HUES48 (cell line): ENCODE measurements around the gene LRP1B.

Experiments used
- H3K27ac ChIP-seq: one replicate; pipeline ENCODE4 v1.7.0; 2013; ENCODE audit warnings: low read depth, low read length, inconsistent platforms
- H3K27me3 ChIP-seq: 2 replicates; pipeline ENCODE4 v1.6.1; 2013; ENCODE audit warnings: mild to moderate bottlenecking, low read length; ENCODE audit not compliant: control insufficient read depth, insufficient read depth
- H3K36me3 ChIP-seq: 2 replicates; pipeline ENCODE4 v1.6.1; 2013; ENCODE audit warnings: low read length; ENCODE audit not compliant: control insufficient read depth, insufficient read depth
- H3K4me1 ChIP-seq: 2 replicates; pipeline ENCODE4 v1.6.1; 2013; ENCODE audit warnings: mild to moderate bottlenecking, low read length; ENCODE audit not compliant: control insufficient read depth, insufficient read depth
- H3K4me3 ChIP-seq: 2 replicates; pipeline ENCODE4 v1.5.1; 2013; ENCODE audit warnings: mild to moderate bottlenecking, low read depth, low read length
- H3K9ac ChIP-seq: 2 replicates; pipeline ENCODE4 v1.6.1; 2013; ENCODE audit warnings: mild to moderate bottlenecking, low read depth, low read length, moderate library complexity
- H3K9me3 ChIP-seq: 2 replicates; pipeline ENCODE4 v1.6.1; 2013; ENCODE audit warnings: low read length; ENCODE audit not compliant: control insufficient read depth, insufficient read depth

Gene LRP1B

GRCh38 chr2:142142595-142142994, 11.8 kb upstream of the LRP1B start:
- Histone ChIP-seq H3K36me3 (no peaks in the 10 kb centered on the region), H3K9me3 (no peaks in the 10 kb centered on the region), H3K9ac (no peak overlapping the region), H3K27ac (no peak overlapping the region), H3K4me3 (no peak overlapping the region), H3K4me1 (no peaks in the 10 kb centered on the region), H3K27me3 (no peaks in the 10 kb centered on the region)

DNA sequence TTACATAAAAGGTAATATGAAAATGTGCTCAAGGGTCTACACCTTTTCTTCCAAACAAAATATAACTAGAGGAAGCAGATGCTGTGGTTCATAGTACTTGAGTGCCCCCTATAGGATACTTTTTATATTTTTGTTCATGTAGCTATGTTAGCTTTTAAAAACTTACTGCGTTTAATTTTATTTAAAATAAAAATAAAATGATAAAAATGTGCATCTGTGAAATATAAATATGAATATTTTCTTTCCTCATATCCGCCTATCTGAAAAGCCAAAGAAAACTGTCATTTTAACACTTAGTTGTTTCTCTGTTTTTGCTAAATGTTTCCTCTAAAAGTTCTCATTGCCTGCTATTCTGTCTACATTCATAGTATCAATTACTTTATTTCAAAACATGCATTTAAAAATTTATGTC, 9.6 kb upstream of the LRP1B start:
- Histone ChIP-seq H3K27ac (no peak overlapping the region), H3K27me3 (no peaks in the 10 kb centered on the region), H3K36me3 (no peaks in the 10 kb centered on the region), H3K4me1 (no peaks in the 10 kb centered on the region), H3K9ac (no peak overlapping the region), H3K9me3 (no peaks in the 10 kb centered on the region), H3K4me3 (no peak overlapping the region)

DNA sequence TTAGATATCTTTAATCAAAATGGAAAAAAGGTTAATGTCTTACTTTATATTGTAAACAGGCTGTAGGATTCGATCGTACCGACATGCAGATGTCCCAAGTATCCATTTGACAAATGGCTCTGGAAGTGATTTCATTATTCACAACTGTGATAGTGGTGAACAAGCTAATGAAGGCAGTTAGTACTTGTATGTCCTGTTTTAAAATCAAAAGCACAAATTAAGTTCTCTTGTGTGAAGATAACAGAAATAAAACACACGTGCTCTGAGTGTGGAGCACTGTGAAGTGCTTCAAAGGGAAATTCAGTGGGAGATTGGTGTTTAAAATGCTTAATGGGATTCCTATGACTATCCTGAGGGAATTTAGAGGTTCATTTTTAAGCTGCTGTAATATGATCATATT, 8.6 kb upstream of the LRP1B start:
- Histone ChIP-seq H3K27me3 (no peaks in the 10 kb centered on the region), H3K9me3 (no peaks in the 10 kb centered on the region), H3K4me3 (no peak overlapping the region), H3K4me1 (no peaks in the 10 kb centered on the region), H3K36me3 (no peaks in the 10 kb centered on the region), H3K9ac (no peak overlapping the region), H3K27ac (no peak overlapping the region)

- no peak overlapping the region for H3K4me3 ChIP-seq
- no peak overlapping the region for H3K27ac ChIP-seq
- no peaks in the 10 kb centered on the region for H3K36me3 ChIP-seq
- H3K4me1 ChIP-seq: peaks cover 5% of the 10 kb centered on the region
- no peaks in the 10 kb centered on the region for H3K9me3 ChIP-seq
- no peak overlapping the region for H3K9ac ChIP-seq
- H3K27me3 ChIP-seq: peaks cover 9% of the 10 kb centered on the region
Observed at GRCh38 chr2:142136571-142136970, 5.8 kb upstream of the LRP1B start.

DNA sequence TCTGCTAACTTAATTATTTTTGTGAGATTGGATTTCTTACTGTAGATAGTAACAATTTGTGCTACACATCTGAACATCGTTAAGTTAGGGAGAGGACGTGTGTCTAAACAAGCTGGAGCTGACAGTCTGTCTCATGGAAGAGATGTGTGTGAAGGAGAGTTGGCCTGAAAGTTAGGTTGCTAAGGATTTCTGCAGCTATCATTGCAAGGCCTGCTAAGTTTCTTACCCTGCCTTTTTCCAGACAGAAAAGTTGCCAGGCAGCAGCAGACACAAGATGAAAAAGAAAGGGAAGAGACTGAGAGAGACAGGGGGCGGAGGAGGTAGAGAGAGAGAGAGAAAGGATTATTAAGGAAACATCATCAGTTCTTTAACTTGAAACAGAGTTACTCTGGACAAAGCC, 4.1 kb upstream of the LRP1B start:
- Histone ChIP-seq H3K36me3 (no peaks in the 10 kb centered on the region), H3K4me3 (no peak overlapping the region), H3K4me1 (peaks cover 8% of the 10 kb centered on the region), H3K9ac (no peak overlapping the region), H3K9me3 (no peaks in the 10 kb centered on the region), H3K27ac (no peak overlapping the region), H3K27me3 (peaks cover 25% of the 10 kb centered on the region)

DNA sequence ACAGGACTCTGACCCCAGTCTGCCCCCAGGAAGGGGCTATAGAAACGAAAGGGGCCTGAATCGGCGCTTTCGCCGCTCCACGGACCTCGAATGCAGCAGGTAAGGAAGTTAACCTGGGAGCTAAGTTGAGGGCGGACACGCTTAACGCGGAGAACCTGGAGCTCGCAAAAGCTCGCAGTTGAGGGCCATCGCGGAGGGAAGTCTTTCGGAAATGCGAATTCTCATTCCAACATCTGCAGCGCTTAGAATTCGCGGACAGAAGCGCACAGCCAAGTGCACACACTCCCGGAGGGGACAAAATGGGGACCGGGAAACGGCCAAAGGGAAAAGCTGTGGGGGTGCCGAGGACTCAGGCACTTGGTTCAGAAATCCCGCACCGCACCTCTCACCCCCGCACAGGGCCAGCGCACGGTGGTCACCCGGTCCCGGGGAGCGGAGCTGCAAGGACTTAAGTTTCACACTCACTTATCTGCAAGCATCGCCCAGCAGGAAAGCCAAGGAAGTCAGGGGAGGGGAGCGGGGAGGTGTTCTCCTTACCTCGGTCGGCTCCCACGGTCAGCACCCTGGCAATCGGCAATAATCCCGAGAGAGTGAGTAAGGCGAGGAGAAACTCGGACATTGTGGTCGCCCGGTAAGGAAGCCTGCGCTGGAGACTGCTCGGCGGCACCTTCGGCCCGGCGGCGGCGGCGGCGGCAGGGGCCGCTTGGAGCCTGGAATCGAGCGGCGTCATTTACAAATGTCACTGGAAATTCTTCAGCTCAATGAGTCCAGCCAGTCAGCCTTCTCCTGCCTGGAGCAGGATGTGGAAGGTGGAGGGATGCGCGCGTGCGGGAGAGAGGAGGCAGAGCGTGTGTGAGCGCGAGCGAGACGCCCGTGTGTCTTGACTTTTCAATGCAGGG, 456 bp downstream of the LRP1B start:
- no peaks in the 10 kb centered on the region for H3K36me3 ChIP-seq
- peak overlapping the region; percentile 8; the same call in 1 of the 2 replicates for H3K9ac ChIP-seq
- H3K27ac ChIP-seq: no peak overlapping the region
- peaks cover 49% of the 10 kb centered on the region for H3K27me3 ChIP-seq
- peaks cover 8% of the 10 kb centered on the region for H3K4me1 ChIP-seq
- H3K4me3 ChIP-seq: peak overlapping the region; percentile 70
- no peaks in the 10 kb centered on the region for H3K9me3 ChIP-seq

- Histone ChIP-seq H3K4me1 (peaks cover 8% of the 10 kb centered on the region), H3K4me3 (no peak overlapping the region), H3K27me3 (peaks cover 49% of the 10 kb centered on the region), H3K9ac (no peak overlapping the region), H3K9me3 (no peaks in the 10 kb centered on the region), H3K36me3 (no peaks in the 10 kb centered on the region), H3K27ac (no peak overlapping the region)
Observed at GRCh38 chr2:142128105-142128504, 2.7 kb downstream of the LRP1B start.

- Histone ChIP-seq H3K4me1 (peaks cover 8% of the 10 kb centered on the region), H3K9ac (no peak overlapping the region), H3K36me3 (no peaks in the 10 kb centered on the region), H3K27me3 (peaks cover 46% of the 10 kb centered on the region), H3K4me3 (no peak overlapping the region), H3K9me3 (no peaks in the 10 kb centered on the region), H3K27ac (no peak overlapping the region)
Observed at GRCh38 chr2:142127248-142127647, 3.6 kb downstream of the LRP1B start.

- H3K4me3 ChIP-seq: no peak overlapping the region
- no peak overlapping the region for H3K27ac ChIP-seq
- no peak overlapping the region for H3K9ac ChIP-seq
- H3K9me3 ChIP-seq: no peaks in the 10 kb centered on the region
- H3K4me1 ChIP-seq: no peaks in the 10 kb centered on the region; the same call in 1 of the 2 replicates
- H3K27me3 ChIP-seq: peaks cover 21% of the 10 kb centered on the region
- no peaks in the 10 kb centered on the region for H3K36me3 ChIP-seq
Observed at GRCh38 chr2:142124706-142125105, 6.1 kb downstream of the LRP1B start.

GRCh38 chr2:142119347-142119746, 11.5 kb downstream of the LRP1B start:
- Histone ChIP-seq H3K4me1 (no peaks in the 10 kb centered on the region; the same call in 1 of the 2 replicates), H3K27ac (no peak overlapping the region), H3K27me3 (no peaks in the 10 kb centered on the region), H3K9me3 (no peaks in the 10 kb centered on the region), H3K4me3 (no peak overlapping the region), H3K9ac (no peak overlapping the region), H3K36me3 (no peaks in the 10 kb centered on the region)

- H3K27me3 ChIP-seq: no peaks in the 10 kb centered on the region
- no peaks in the 10 kb centered on the region for H3K9me3 ChIP-seq
- H3K36me3 ChIP-seq: no peaks in the 10 kb centered on the region
- H3K9ac ChIP-seq: no peak overlapping the region
- no peak overlapping the region for H3K27ac ChIP-seq
- H3K4me1 ChIP-seq: no peaks in the 10 kb centered on the region
- H3K4me3 ChIP-seq: no peak overlapping the region
Observed at GRCh38 chr2:142112757-142113221, 18.0 kb downstream of the LRP1B start.
